IPS-18a (cell line): ENCODE results near the gene GJA9.

Source experiments
- H3K27ac ChIP-seq: one replicate; pipeline ENCODE4 v1.5.1; 2013; ENCODE audit warnings: low read length
- H3K27me3 ChIP-seq: one replicate; pipeline ENCODE4 v1.6.1; 2013; ENCODE audit warnings: mild to moderate bottlenecking, low read length; ENCODE audit not compliant: control insufficient read depth, insufficient read depth
- H3K36me3 ChIP-seq: one replicate; pipeline ENCODE4 v1.6.1; 2013; ENCODE audit warnings: low read depth, low read length; ENCODE audit not compliant: control insufficient read depth
- H3K4me1 ChIP-seq: one replicate; pipeline ENCODE4 v1.6.1; 2013; ENCODE audit warnings: low read depth, low read length; ENCODE audit not compliant: control insufficient read depth
- H3K4me3 ChIP-seq: one replicate; pipeline ENCODE4 v1.5.1; 2013; ENCODE audit warnings: low read length
- H3K9ac ChIP-seq: one replicate; pipeline ENCODE4 v1.6.1; 2013; ENCODE audit warnings: mild to moderate bottlenecking, low read length, moderate library complexity
- H3K9me3 ChIP-seq: one replicate; pipeline ENCODE4 v1.6.1; 2013; ENCODE audit warnings: low read depth, low read length; ENCODE audit not compliant: control insufficient read depth

GJA9 gene

GRCh38 chr1:38826886-38827285 is 54.5 kb downstream of the GJA9 start:
- H3K9me3 ChIP-seq = no peaks in the 10 kb centered on the region
- H3K4me3 ChIP-seq = no peak overlapping the region
- no peak overlapping the region for H3K9ac ChIP-seq
- no peaks in the 10 kb centered on the region for H3K4me1 ChIP-seq
- H3K27ac ChIP-seq = no peak overlapping the region
- no peaks in the 10 kb centered on the region for H3K36me3 ChIP-seq
- H3K27me3 ChIP-seq = no peaks in the 10 kb centered on the region

- Histone ChIP-seq H3K36me3 (no peaks in the 10 kb centered on the region), H3K4me3 (no peak overlapping the region), H3K27ac (no peak overlapping the region), H3K9ac (no peak overlapping the region), H3K4me1 (no peaks in the 10 kb centered on the region), H3K27me3 (peaks cover 5% of the 10 kb centered on the region), H3K9me3 (no peaks in the 10 kb centered on the region)
These were observed 55.1 kb downstream of the GJA9 start for GRCh38 chr1:38826262-38826661.
